HG03045 (cell line): ENCODE results near the gene DHX34.

Experiments used
- ATAC-seq: cut with Tn5 transposase; IDR thresholded peaks from one replicate; pipeline ENCODE4 v1.9.1; 2021; ENCODE audit warnings: mild to moderate bottlenecking, moderate library complexity; ENCODE audit not compliant: unreplicated experiment

DHX34 gene

GRCh38 chr19:47417107-47417745, 68.1 kb downstream of the DHX34 start:
- no peak for ATAC-seq

- ATAC-seq: no peak
Observed at GRCh38 chr19:47417746-47418691, 68.9 kb downstream of the DHX34 start.

- no peak for ATAC-seq
Observed at GRCh38 chr19:47418692-47419029, 69.5 kb downstream of the DHX34 start.

GRCh38 chr19:47419030-47419783, 70.1 kb downstream of the DHX34 start, which contains the start of gene MEIS3:
Gene MEIS3 (minus strand): TSS chr19:47419527. CDS start chr19:47419081, 446 bp downstream.
- ATAC-seq: no peak

GRCh38 chr19:47419789-47420188, 70.7 kb downstream of the DHX34 start:
- no peak for ATAC-seq

- no peak for ATAC-seq
Observed at GRCh38 chr19:47421244-47421786, 72.2 kb downstream of the DHX34 start.

GRCh38 chr19:47421844-47422395, 72.8 kb downstream of the DHX34 start:
- ATAC-seq: no peak

GRCh38 chr19:47422417-47423163, 73.5 kb downstream of the DHX34 start:
- no peak for ATAC-seq

GRCh38 chr19:47423203-47423882, 74.2 kb downstream of the DHX34 start:
- no peak for ATAC-seq

- ATAC-seq: no peak
Observed at GRCh38 chr19:47427241-47428176, 78.4 kb downstream of the DHX34 start.

- no peak for ATAC-seq
Observed at GRCh38 chr19:47428177-47428894, 79.2 kb downstream of the DHX34 start.

GRCh38 chr19:47429140-47429793, 80.2 kb downstream of the DHX34 start:
- no peak for ATAC-seq

- no peak for ATAC-seq
Observed at GRCh38 chr19:47430041-47430802, 81.1 kb downstream of the DHX34 start.

- ATAC-seq: no peak
Observed at GRCh38 chr19:47432091-47432490, 83.0 kb downstream of the DHX34 start.
